Keratinocyte (primary cell): ENCODE results near the gene EPB41L2. TPM values are rescaled to one million over a fixed set of nuclear protein-coding genes. Genes with fewer than 3 reads are reported as not detected.

Source experiments
- DNase-seq: peaks from one replicate; pipeline ENCODE4 v3.0.0-alpha.2; 2011; ENCODE audit warnings: low read depth, missing footprints, low spot score
- FAIRE-seq: peaks from 2 replicates; lab custom pipeline; 2011; peaks lifted over from hg19 to GRCh38; lab: Jason Lieb, UNC
- H2AFZ ChIP-seq: 2 replicates; pipeline ENCODE4 v1.6.0; 2012; ENCODE audit warnings: low read length, control low read depth, inconsistent platforms; ENCODE audit not compliant: control insufficient read depth
- H3K27ac ChIP-seq: 2 replicates; pipeline ENCODE4 v1.5.1; 2011; ENCODE audit warnings: low read length; ENCODE audit not compliant: control insufficient read depth, insufficient read depth
- H3K27me3 ChIP-seq: 3 replicates; pipeline ENCODE4 v1.6.0; 2011; ENCODE audit warnings: low read length; ENCODE audit not compliant: control insufficient read depth, insufficient read depth; ENCODE audit errors: extremely low read depth
- H3K36me3 ChIP-seq, 2 experiments: 2 replicates in 1 of 2; 3 replicates in 1 of 2; pipeline ENCODE4 v1.5.1; 2011; ENCODE audit warnings: low read length in 2 of 2, mild to moderate bottlenecking in 1 of 2; ENCODE audit not compliant: control insufficient read depth in 2 of 2, insufficient read depth in 2 of 2; ENCODE audit errors: extremely low read depth in 1 of 2
- H3K4me1 ChIP-seq: 3 replicates; pipeline ENCODE4 v1.5.1; 2011; ENCODE audit warnings: low read length; ENCODE audit not compliant: control insufficient read depth, insufficient read depth; ENCODE audit errors: extremely low read depth
- H3K4me2 ChIP-seq: 3 replicates; pipeline ENCODE4 v1.6.0; 2011; ENCODE audit warnings: low read depth, low read length; ENCODE audit not compliant: control insufficient read depth, insufficient read depth; ENCODE audit errors: extremely low read depth
- H3K4me3 ChIP-seq, 3 experiments: fragments of 200-600 bp in 1 of 3; sonication (generic) in 1 of 3; 2 replicates in 2 of 3; 3 replicates in 1 of 3; pipeline ENCODE4 v1.5.1; 2011 to 2016; ENCODE audit warnings: low read length in 3 of 3, mild to moderate bottlenecking in 3 of 3, control low read depth in 2 of 3, inconsistent platforms in 1 of 3, low read depth in 1 of 3, mixed read lengths in 1 of 3, mixed run types in 1 of 3, moderate library complexity in 1 of 3; ENCODE audit not compliant: control insufficient read depth in 2 of 3, insufficient read depth in 2 of 3; ENCODE audit errors: extremely low read depth in 1 of 3
- H3K79me2 ChIP-seq: 2 replicates; pipeline ENCODE4 v1.6.0; 2012; ENCODE audit warnings: low read length; ENCODE audit not compliant: control insufficient read depth, insufficient read depth
- H3K9ac ChIP-seq: 3 replicates; pipeline ENCODE4 v1.6.0; 2011; ENCODE audit warnings: low read length; ENCODE audit not compliant: control insufficient read depth, insufficient read depth; ENCODE audit errors: extremely low read depth
- H3K9me1 ChIP-seq: 3 replicates; pipeline ENCODE4 v1.6.0; 2011; ENCODE audit warnings: low read length; ENCODE audit not compliant: control insufficient read depth, insufficient read depth; ENCODE audit errors: extremely low read depth
- H3K9me3 ChIP-seq: 2 replicates; pipeline ENCODE4 v1.5.1; 2012; ENCODE audit warnings: low read depth, low read length; ENCODE audit not compliant: control insufficient read depth
- H4K20me1 ChIP-seq: 3 replicates; pipeline ENCODE4 v1.6.0; 2011; ENCODE audit warnings: low read length; ENCODE audit not compliant: control insufficient read depth, insufficient read depth; ENCODE audit errors: extremely low read depth
- EZH2 ChIP-seq: IDR thresholded peaks from one replicate; pipeline ENCODE4 v1.6.1; 2012; ENCODE audit warnings: inconsistent platforms, mild to moderate bottlenecking, low read length, moderate library complexity
- dilution Hi-C: fragments of 300-500 bp; cut with MboI; formaldehyde crosslinking; loops from one replicate; pipeline ENCODE4 v1.7.0; 2020; ENCODE audit warnings: low sequenced_read_pairs; ENCODE audit not compliant: extremely low pct_ligation_motif_present
- polyA plus RNA-seq, 5 experiments: library from polyadenylated mRNA; depleted of rRNA in 3 of 5; stranded (reverse) in 3 of 5; stranded (forward) in 1 of 5; unstranded in 1 of 5; fragments of >200 nt; gene quantifications; 1 replicate in 1 of 5; 2 replicates in 3 of 5; 3 replicates in 1 of 5; pipeline versions ENCODE4 v1.2.1 to v1.2.3, GENCODE V29; 2011 to 2012; ENCODE audit warnings: missing spikeins in 2 of 5, low read depth in 1 of 5, low replicate concordance in 1 of 5
- TF ChIP-seq, protein P1 (sequence below), 3 experiments: IDR thresholded peaks in 1 of 3; conservative IDR thresholded peaks in 1 of 3; optimal IDR thresholded peaks in 1 of 3; 2 replicates in 2 of 3; 3 replicates in 1 of 3; pipeline versions ENCODE3 to v1.5.1; 2011; ENCODE audit warnings: low read length in 3 of 3, mild to moderate bottlenecking in 3 of 3, moderate library complexity in 2 of 3, control low read depth in 1 of 3, inconsistent platforms in 1 of 3; ENCODE audit not compliant: insufficient read depth in 2 of 3; ENCODE audit errors: extremely low read depth in 1 of 3

Gene EPB41L2
- polyA plus RNA-seq, 1 donor (not counting 4 experiments of a cell fraction or from before 2014, with no cell fraction given): 22.0 TPM

DNA sequence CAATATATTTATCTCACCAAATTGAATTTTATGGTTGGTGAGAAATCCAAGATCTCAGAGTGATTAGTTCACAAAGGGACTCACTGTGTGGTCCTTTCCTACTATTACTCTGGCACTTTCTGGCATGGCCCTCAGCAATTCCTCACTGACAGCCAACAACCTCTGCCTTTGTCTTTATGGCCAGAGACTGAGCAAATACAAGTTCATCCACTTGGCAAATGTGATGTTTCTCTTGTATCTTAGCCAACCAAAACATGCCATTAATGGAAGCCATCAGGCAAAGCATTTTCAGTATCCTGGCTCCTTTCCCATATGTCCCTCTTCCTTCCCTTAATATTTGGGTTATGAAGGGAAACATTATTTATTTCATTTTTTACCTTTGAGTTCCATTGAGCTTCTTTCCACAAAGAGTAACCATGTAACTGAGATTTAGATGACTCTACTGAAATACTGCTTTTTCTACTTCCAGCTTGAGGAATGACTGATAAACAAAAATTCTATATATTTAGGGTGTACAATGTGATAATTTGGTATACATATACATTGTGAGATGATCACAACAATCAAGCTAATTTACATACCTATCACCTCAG is 266.6 kb downstream of the EPB41L2 start:
- no peak for DNase-seq
- no peaks in the 10 kb centered on the region for H3K9me1 ChIP-seq
- H3K79me2 ChIP-seq: no peaks in the 10 kb centered on the region
- H3K4me2 ChIP-seq: no peak overlapping the region
- H3K4me1 ChIP-seq: no peaks in the 10 kb centered on the region
- H3K27me3 ChIP-seq: no peaks in the 10 kb centered on the region
- no peaks in the 10 kb centered on the region for H4K20me1 ChIP-seq
- H3K36me3 ChIP-seq: no peaks in the 10 kb centered on the region
- no peak overlapping the region for H3K9ac ChIP-seq
- no peak overlapping the region for H3K4me3 ChIP-seq
- TF ChIP-seq, protein P1, sequence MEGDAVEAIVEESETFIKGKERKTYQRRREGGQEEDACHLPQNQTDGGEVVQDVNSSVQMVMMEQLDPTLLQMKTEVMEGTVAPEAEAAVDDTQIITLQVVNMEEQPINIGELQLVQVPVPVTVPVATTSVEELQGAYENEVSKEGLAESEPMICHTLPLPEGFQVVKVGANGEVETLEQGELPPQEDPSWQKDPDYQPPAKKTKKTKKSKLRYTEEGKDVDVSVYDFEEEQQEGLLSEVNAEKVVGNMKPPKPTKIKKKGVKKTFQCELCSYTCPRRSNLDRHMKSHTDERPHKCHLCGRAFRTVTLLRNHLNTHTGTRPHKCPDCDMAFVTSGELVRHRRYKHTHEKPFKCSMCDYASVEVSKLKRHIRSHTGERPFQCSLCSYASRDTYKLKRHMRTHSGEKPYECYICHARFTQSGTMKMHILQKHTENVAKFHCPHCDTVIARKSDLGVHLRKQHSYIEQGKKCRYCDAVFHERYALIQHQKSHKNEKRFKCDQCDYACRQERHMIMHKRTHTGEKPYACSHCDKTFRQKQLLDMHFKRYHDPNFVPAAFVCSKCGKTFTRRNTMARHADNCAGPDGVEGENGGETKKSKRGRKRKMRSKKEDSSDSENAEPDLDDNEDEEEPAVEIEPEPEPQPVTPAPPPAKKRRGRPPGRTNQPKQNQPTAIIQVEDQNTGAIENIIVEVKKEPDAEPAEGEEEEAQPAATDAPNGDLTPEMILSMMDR (optimal IDR thresholded peaks at IDR 0.05 in 1 of 3, IDR thresholded peaks at IDR 0.05 in 1 of 3, conservative IDR thresholded peaks at IDR 0.05 in 1 of 3; ENCODE audit: extremely low read depth in 1 of 3, insufficient read depth in 2 of 3, low read length in 3 of 3): no peak
- TF ChIP-seq EZH2: no peak
- no peak overlapping the region for H2AFZ ChIP-seq
- dilution Hi-C loops: no loop called here
- H3K9me3 ChIP-seq: no peaks in the 10 kb centered on the region
- no peak overlapping the region for H3K27ac ChIP-seq
- no peak for FAIRE-seq

DNA sequence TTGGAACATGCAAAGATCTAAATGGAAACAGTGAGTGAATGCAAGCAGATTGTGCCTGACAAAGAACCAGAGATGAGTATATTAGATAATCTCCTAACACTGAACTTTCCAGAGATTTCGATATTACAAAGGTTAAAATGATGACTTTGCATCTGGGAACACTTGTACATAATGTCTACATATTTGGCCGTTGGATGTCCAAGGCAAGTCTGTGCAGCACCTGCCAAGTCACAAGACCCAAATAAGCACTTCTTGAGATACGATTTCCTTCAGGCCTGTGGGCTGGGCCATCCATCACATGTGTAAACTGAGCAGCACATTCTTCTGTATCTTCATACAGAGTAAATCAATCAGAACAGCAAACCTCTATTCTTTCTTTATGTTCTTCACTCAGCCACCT is 268.3 kb downstream of the EPB41L2 start:
- no peaks in the 10 kb centered on the region for H3K27me3 ChIP-seq
- no peaks in the 10 kb centered on the region for H3K9me3 ChIP-seq
- dilution Hi-C loops: no loop called here
- H3K9ac ChIP-seq: no peak overlapping the region
- no peaks in the 10 kb centered on the region for H3K4me1 ChIP-seq
- no peak overlapping the region for H2AFZ ChIP-seq
- FAIRE-seq (peak; percentile 43), DNase-seq (no peak)
- H3K9me1 ChIP-seq: no peaks in the 10 kb centered on the region
- H3K36me3 ChIP-seq: no peaks in the 10 kb centered on the region
- H4K20me1 ChIP-seq: no peaks in the 10 kb centered on the region
- H3K4me2 ChIP-seq: no peak overlapping the region
- H3K4me3 ChIP-seq: no peak overlapping the region
- no peak overlapping the region for H3K27ac ChIP-seq
- H3K79me2 ChIP-seq: no peaks in the 10 kb centered on the region
- TF ChIP-seq, protein P1 (optimal IDR thresholded peaks at IDR 0.05 in 1 of 3, IDR thresholded peaks at IDR 0.05 in 1 of 3, conservative IDR thresholded peaks at IDR 0.05 in 1 of 3; ENCODE audit: extremely low read depth in 1 of 3, insufficient read depth in 2 of 3, low read length in 3 of 3): no peak
- no peak for TF ChIP-seq EZH2
